Muscle of back (tissue), 11 donors: ENCODE results near the gene PAOX. TPM values are rescaled to one million over a fixed set of nuclear protein-coding genes. Genes with fewer than 3 reads are reported as not detected.
"Not testable (repeated sequence)": the region's sequence is repeated elsewhere in the genome, so short reads cannot be mapped to it uniquely, and the experiment has no call there.

Source experiments
- DNase-seq, 3 donors: peaks; one replicate each; pipeline versions ENCODE4 v3.0.0 to v3.0.0-alpha.2; 2013
- polyA plus RNA-seq, 10 donors: library from polyadenylated mRNA; unstranded; fragments of 120-200 nt; gene quantifications; one replicate each; pipeline ENCODE4 v1.2.1, GENCODE V29; 2013; ENCODE audit not compliant: insufficient read length in 10 of 10

Gene PAOX
- polyA plus RNA-seq, 10 donors: 2.6 to 5.4 (median 3.0) TPM

DNA sequence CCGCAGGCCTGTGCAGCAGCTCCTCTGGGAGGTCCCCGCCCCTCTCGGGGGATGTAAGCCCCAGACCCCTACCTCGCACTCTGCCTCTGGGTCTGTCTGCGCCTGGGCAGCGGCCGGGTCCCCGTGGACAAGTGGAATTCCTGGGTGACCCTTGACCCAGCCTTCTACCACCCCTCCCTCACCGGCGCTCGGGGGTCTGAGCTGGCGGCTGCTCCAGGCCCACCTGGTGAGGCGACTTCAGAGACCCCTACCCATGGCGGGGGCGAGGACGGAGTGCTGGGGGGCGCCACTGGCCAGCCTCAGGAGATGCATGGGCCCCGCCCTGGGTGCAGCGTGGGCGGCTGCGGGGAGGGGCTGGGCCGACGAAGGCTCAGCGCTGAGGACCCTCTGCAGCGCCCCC, 53.7 kb downstream of the PAOX start:
- DNase-seq: not testable (repeated sequence)

GRCh38 chr10:133438711-133439273, 59.7 kb downstream of the PAOX start:
- no peak for DNase-seq

- no peak for DNase-seq
These were observed 60.7 kb downstream of the PAOX start for GRCh38 chr10:133439517-133440461.

- no peak for DNase-seq
These were observed 61.7 kb downstream of the PAOX start for GRCh38 chr10:133440633-133441285.

Other genes starting within 250 kb of the PAOX start
- 1 to 10 TPM; 1.4 to 7.5 (median 4.1) TPM for gene KNDC1, start 219.0 kb upstream of the PAOX start, polyA plus RNA-seq
- gene UTF1, start 149.0 kb upstream of the PAOX start, polyA plus RNA-seq: under 1 TPM in 2 of 10 donors, not detected in 8; 0.11 to 0.18 TPM
- gene VENTX, start 141.4 kb upstream of the PAOX start, polyA plus RNA-seq: under 1 TPM; 0.09 to 0.24 (median 0.18) TPM
- gene ADAM8, start 102.4 kb upstream of the PAOX start, polyA plus RNA-seq: 1 to 10 TPM in 9 of 10 donors, under 1 TPM in 1; 0.70 to 3.3 (median 1.6) TPM
- 10 to 100 TPM; 33.9 to 43.6 (median 40.1) TPM for gene TUBGCP2, start 70.4 kb upstream of the PAOX start, polyA plus RNA-seq
- gene ZNF511, start 70.3 kb upstream of the PAOX start, polyA plus RNA-seq: 10 to 100 TPM; 29.0 to 40.0 (median 33.4) TPM
- gene CALY, start 42.4 kb upstream of the PAOX start, polyA plus RNA-seq: under 1 TPM in 1 of 10 donors, not detected in 9; 0.30 TPM
- under 1 TPM in 4 of 10 donors, not detected in 6; 0.27 to 0.39 (median 0.30) TPM for gene PRAP1, start 31.9 kb upstream of the PAOX start, polyA plus RNA-seq
- gene FUOM, start 21.2 kb upstream of the PAOX start, polyA plus RNA-seq: 1 to 10 TPM; 2.6 to 9.3 (median 4.7) TPM
- 100 to 1,000 TPM in 9 of 10 donors, 10 to 100 TPM in 1; 96.4 to 132 (median 123) TPM for gene ECHS1, start 5.9 kb upstream of the PAOX start, polyA plus RNA-seq
- 10 to 100 TPM; 28.2 to 48.8 (median 36.5) TPM for gene MTG1, start 14.9 kb downstream of the PAOX start, polyA plus RNA-seq
- gene SPRN, start 45.4 kb downstream of the PAOX start, polyA plus RNA-seq: 1 to 10 TPM; 2.7 to 3.7 (median 3.1) TPM
- gene SCART1, start 74.7 kb downstream of the PAOX start, polyA plus RNA-seq: 1 to 10 TPM in 5 of 10 donors, under 1 TPM in 5; 0.56 to 2.4 (median 0.98) TPM
- gene CYP2E1, start 148.1 kb downstream of the PAOX start, polyA plus RNA-seq: 1 to 10 TPM in 3 of 10 donors, under 1 TPM in 7; 0.45 to 1.7 (median 0.95) TPM
- under 1 TPM in 9 of 10 donors, not detected in 1; 0.20 to 0.98 (median 0.28) TPM for gene SYCE1, start 186.3 kb downstream of the PAOX start, polyA plus RNA-seq
- gene FRG2B, start 247.5 kb downstream of the PAOX start, polyA plus RNA-seq: not detected